HG03521 (cell line): ENCODE results near the gene SLC2A4RG.
A peak's percentile ranks its signal among the peaks of the same experiment; 100 is the strongest.

Experiments used
- ATAC-seq: cut with Tn5 transposase; IDR thresholded peaks from one replicate; pipeline ENCODE4 v1.9.1; 2021; ENCODE audit warnings: mild to moderate bottlenecking, moderate library complexity; ENCODE audit not compliant: unreplicated experiment

The SLC2A4RG gene

GRCh38 chr20:63739130-63740069, at the start of gene SLC2A4RG:
SLC2A4RG (plus strand) TSS chr20:63739776; CDS start chr20:63739913, 137 bp downstream.
- peak; percentile 52 for ATAC-seq

GRCh38 chr20:63690003-63690897, 49.3 kb upstream of the SLC2A4RG start:
- ATAC-seq, result no peak

- ATAC-seq, result no peak
These were observed 48.5 kb upstream of the SLC2A4RG start for GRCh38 chr20:63690898-63691710.

- no peak for ATAC-seq
These were observed 47.7 kb upstream of the SLC2A4RG start for GRCh38 chr20:63691711-63692435.

GRCh38 chr20:63692436-63693082, 47.0 kb upstream of the SLC2A4RG start:
- no peak for ATAC-seq

GRCh38 chr20:63693083-63693732, 46.4 kb upstream of the SLC2A4RG start:
- ATAC-seq, result no peak

GRCh38 chr20:63693733-63694583, 45.6 kb upstream of the SLC2A4RG start:
- ATAC-seq, result no peak

GRCh38 chr20:63694584-63695423, 44.8 kb upstream of the SLC2A4RG start:
- no peak for ATAC-seq

GRCh38 chr20:63695424-63696305, 43.9 kb upstream of the SLC2A4RG start:
- no peak for ATAC-seq

GRCh38 chr20:63696306-63696627, 43.3 kb upstream of the SLC2A4RG start:
- ATAC-seq, result no peak

- no peak for ATAC-seq
These were observed 42.8 kb upstream of the SLC2A4RG start, which contains the start of gene TNFRSF6B for GRCh38 chr20:63696628-63697356. TNFRSF6B (plus strand) TSS chr20:63696652; CDS start chr20:63696768, 116 bp downstream.

GRCh38 chr20:63697357-63697867, 42.2 kb upstream of the SLC2A4RG start:
- ATAC-seq, result no peak

GRCh38 chr20:63697868-63698545, 41.6 kb upstream of the SLC2A4RG start:
- no peak for ATAC-seq

GRCh38 chr20:63698739-63699465, 40.7 kb upstream of the SLC2A4RG start:
- ATAC-seq, result no peak
